GM13977 (cell line): ENCODE data around the gene LCMT1.

ENCODE experiments used
- DNase-seq: peaks from one replicate; pipeline ENCODE4 v3.0.0; 2012; ENCODE audit warnings: low spot score
- CTCF ChIP-seq: IDR thresholded peaks from 2 replicates; pipeline ENCODE4 v1.5.1; 2012; ENCODE audit warnings: mild to moderate bottlenecking, control low read depth; ENCODE audit not compliant: insufficient read depth; ENCODE audit errors: extremely low read depth, missing control alignments
- in situ Hi-C: fragments of 300-500 bp; cut with MboI; formaldehyde crosslinking; loops from one replicate; pipeline ENCODE4 v1.12.0; 2022; ENCODE audit warnings: low sequenced_read_pairs, low pct_unique_long_range_greater_than_20kb, mixed read lengths, inconsistent platforms; ENCODE audit not compliant: unreplicated experiment

Gene LCMT1

GRCh38 chr16:25138130-25138529 lies 26.6 kb downstream of the LCMT1 start:
- no peak for TF ChIP-seq CTCF
- no peak for DNase-seq
- in situ Hi-C loops: no loop called here

- DNase-seq: no peak
- no peak for TF ChIP-seq CTCF
- in situ Hi-C loops: no loop called here
These were observed 28.9 kb downstream of the LCMT1 start for GRCh38 chr16:25140459-25140858.

GRCh38 chr16:25141648-25142047 lies 30.1 kb downstream of the LCMT1 start:
- TF ChIP-seq CTCF: no peak
- DNase-seq: no peak
- in situ Hi-C loops: no loop called here

GRCh38 chr16:25143928-25144327 lies 32.4 kb downstream of the LCMT1 start:
- no peak for DNase-seq
- no peak for TF ChIP-seq CTCF
- in situ Hi-C loops: no loop called here

GRCh38 chr16:25148568-25149215 lies 37.1 kb downstream of the LCMT1 start:
- in situ Hi-C loops: no loop called here
- no peak for TF ChIP-seq CTCF
- no peak for DNase-seq

GRCh38 chr16:25151996-25152395 lies 40.5 kb downstream of the LCMT1 start:
- no peak for DNase-seq
- in situ Hi-C loops: no loop called here
- TF ChIP-seq CTCF: no peak
